Measurements from ENCODE around the gene MZT2A. TPM values are rescaled to one million over a fixed set of nuclear protein-coding genes. Genes with fewer than 3 reads are reported as not detected.

The MZT2A gene
- total RNA-seq, 2 donors from 2014 or later, result 60.5 to 96.1 TPM

Other genes with a start within 250 kb of the MZT2A start
- not detected for gene RAB6D, start 128.2 kb downstream of the MZT2A start, total RNA-seq
- not detected for gene TUBA3D, start 16.3 kb downstream of the MZT2A start, total RNA-seq
- 1 to 10 TPM; 2.1 to 2.5 TPM for gene CCDC74A, start 35.5 kb upstream of the MZT2A start, total RNA-seq